GM19239 (cell line): ENCODE measurements around the gene LRRC4.

ENCODE experiments used
- DNase-seq: peaks from one replicate; pipeline ENCODE4 v3.0.0; 2011; ENCODE audit warnings: low spot score; ENCODE audit not compliant: insufficient read length
- FAIRE-seq: peaks from 2 replicates; lab custom pipeline; 2011; peaks lifted over from hg19 to GRCh38; lab: Jason Lieb, UNC

LRRC4 gene

DNA sequence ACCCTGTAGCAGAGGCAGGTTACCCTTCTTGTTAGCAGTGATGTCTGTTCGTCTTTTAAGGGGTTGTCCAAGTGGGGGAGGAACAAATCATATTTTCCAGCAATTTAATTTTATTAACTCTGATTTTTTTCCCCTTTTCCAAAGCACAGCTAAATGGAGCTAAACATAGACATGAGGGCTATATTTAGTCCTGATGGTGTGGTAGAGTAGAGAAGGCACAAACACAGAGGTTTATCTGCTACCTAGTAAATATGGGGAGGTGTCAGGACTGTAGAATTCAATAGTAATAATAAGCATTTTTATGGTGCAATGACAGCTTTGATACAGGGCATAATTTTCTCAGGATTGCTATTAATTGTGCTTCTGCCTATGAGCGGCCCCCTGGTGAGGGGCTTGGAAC is 22.5 kb downstream of the LRRC4 start:
- no peak for DNase-seq
- FAIRE-seq = no peak

DNA sequence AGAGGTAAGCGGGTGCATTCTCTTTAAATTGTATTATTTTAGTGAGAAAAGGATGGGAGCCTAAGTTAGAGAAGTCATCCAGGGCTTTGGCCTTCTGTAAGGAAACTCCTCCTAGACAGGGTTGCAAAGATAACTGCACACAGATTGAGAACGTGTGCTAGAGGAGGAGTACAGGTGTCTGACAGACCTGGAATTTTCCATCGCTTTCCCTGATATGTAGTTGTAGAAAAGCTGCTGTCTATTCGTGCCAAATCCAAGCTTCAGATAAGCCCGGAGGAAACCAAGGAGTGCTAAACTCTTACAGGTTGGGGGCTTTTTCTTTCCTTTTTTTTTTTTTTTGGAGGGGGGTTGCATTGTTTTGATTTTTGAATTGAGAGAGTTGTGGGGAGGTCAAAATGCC is 23.1 kb downstream of the LRRC4 start:
- no peak for FAIRE-seq
- DNase-seq = no peak

DNA sequence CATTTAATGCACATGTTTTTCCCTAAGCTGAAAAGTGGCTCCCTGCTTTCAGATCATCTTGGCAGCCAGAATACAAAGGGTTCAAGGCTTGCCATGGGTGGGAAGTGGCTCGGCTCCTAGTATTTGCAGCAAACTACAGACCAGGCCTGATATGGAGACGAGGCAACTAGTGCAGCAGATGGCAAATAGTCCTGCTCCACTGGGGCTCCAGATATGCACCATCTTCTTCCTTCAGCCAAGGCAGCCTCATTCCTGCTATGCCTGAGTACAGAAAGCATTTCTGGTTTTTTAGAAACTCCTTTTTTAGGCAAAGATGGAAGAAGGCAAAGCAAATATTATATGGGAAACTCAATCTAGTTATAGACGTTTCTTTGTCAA is 23.9 kb downstream of the LRRC4 start:
- DNase-seq = no peak
- FAIRE-seq = no peak

DNA sequence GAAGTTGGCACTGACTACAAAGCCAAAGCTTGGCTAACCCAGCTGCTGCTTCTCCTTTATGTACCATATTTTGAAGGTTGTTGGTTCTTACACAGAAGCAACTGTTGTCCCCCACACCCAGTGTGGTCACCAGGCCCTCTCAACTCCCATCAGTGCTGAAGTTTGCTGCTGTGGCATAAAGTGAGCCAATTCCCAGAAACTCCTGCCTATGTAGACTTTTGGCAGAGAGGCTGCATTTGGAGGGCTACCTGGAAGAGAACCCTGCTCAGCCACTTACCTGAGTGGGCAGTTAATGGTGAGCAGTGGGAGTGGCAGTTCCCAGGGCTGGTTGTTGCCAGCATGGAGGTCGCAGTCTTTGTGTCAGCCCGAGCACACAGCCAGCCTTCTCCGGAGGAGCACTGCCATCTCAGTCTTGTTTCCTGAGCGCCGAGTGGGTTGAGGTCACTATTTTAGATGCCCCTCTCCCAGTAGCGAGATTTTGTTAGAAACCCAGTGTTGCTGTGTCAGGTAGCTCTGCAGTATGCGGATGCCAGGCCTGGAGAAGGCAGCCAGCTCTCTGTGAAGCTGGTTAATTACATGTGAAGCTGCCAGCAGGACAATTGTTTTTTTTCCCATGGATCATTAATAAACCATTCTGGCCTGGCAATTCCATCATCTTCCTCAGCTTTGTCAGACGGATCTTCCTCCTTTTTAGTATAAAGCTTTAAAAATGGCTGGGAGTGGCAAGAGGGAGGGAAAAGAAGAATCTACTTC is 24.5 kb downstream of the LRRC4 start:
- DNase-seq (no peak), FAIRE-seq (no peak)

DNA sequence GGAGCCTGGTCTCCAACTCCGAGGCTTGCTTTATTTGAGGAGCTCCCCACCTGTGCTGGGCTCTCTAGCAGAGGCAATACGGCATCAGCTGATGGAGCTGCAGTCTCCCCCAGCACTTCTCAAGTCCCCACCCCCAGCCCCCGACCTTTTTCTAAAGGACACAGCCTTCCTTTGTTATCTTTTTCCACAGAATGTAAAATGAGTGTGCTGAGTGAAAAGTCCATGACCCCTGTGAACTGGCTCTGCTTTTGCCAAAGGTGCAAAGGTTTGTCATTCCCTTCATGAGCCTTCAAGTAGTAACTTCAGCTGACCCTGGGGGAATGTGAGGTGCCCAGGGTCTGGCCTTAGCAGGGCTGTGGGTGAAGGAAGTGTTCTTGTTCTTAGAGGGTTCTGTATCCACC is 25.5 kb downstream of the LRRC4 start:
- DNase-seq (no peak), FAIRE-seq (no peak)

DNA sequence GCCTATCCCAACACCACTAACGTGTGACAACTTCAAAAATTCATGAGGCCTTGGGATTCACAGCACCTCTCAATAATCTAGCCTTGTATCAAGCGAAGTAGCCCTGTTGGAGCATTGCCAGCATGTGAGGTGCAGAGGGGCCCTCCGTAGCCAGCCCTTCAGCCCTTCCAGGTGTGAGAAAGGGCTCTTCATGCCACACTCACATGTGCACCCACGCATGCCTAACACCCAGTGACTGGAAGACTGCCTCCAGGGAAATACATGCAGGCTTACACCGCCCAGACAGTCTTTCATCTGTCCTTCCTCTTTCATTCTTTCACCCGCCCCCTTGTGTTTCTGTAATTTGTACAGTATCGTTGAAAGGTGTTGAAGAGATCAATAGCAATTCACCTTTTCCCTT is 26.1 kb downstream of the LRRC4 start:
- DNase-seq (no peak), FAIRE-seq (no peak)

DNA sequence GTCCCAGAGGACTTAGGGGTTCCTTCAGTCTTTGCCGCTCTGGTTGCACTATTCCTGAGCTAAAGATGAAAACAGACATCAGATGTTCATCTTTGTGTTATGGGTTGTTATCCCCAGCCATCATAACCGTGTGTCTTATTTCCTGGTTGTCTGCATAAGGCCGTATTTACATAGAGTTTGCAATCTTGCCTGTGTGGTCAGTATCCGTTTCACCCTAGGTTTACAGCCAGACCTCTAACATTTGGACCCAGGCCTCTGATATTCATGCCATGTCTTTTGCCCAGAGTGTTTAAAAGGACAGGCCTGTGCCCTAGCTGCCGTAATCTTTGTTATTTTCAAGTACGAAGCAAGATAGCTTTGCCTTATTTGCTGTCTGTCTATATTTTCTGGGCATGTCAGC is 26.6 kb downstream of the LRRC4 start:
- no peak for FAIRE-seq
- DNase-seq = no peak

DNA sequence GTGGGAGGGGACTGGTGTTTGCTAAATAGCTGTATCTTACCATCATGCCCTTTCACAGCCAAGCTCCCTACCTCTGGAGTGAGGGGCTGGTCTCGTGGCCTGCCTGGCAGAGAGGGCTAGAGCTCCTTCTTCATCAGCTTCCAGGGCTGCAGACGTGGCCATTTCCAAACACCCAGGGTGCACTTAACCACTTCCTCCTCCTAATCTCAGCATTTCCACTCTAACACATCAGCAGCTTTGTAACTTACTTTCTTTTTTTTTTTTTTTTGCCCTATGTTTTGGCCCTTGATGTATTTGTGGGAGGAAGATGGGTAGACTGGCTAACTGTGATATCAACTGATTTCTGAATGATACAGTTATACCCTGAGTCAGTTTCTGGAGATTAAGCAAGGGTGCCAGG is 27.4 kb downstream of the LRRC4 start:
- FAIRE-seq (no peak), DNase-seq (no peak)

DNA sequence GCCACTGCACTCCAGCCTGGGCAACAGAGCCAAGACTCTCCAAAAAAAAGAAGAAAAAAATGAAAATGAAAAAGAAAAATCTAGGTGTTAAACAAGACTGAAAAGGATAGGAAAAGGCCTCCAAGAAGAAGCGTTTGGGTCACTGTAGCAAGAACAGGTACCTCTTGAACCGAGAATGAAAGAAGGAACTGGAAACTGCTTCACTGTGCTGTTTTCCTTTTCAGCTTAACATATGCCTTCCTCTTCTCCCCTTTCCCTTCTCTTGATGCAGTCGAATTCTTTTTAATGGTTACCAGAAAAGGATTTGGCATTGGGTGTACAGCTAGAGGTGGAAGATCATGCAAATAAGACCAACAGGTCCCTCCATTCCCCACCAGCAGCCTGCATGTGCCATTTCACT is 28.1 kb downstream of the LRRC4 start:
- peak; percentile 60 for FAIRE-seq
- peak; percentile 17 for DNase-seq

DNA sequence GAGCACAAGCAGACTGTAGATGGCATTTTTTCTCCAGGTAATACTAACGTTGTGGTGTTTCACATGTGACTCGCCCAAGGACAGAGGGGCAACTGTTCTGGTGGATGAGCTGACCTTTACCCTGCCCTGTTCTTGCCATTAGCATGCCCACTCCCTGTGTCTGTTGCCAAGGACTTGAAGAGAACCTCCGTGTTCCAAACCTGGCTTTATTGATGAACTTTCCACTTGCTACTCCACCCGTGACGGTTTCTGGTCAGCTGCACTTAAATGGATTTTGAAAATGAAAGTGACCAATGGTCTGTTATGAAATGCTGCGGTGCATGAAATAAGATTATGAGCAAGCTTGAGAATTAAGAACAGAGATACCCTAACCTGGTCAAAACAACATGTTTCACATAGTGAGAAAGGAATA is 30.4 kb downstream of the LRRC4 start:
- DNase-seq (peak; percentile 25), FAIRE-seq (peak; percentile 78)

DNA sequence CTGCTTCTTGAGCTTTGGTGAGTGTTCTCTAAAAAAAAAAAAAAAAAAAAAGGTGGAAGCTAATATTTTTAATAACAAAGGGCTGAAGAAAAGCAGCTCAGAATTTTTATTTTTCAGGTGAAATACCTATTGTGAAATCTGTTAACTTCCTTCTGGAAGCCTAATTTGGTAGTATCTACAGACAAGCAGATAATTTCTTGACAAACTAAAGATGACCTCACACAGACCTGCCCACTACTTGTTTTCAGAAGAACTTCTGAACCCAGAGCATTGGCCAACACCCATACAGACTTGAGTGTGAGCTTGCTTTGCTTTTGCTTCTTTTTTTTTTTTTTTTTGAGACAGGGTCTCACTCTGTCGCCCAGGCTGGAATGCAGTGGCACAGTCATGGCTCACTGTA is 31.2 kb downstream of the LRRC4 start:
- DNase-seq = no peak
- FAIRE-seq = no peak

DNA sequence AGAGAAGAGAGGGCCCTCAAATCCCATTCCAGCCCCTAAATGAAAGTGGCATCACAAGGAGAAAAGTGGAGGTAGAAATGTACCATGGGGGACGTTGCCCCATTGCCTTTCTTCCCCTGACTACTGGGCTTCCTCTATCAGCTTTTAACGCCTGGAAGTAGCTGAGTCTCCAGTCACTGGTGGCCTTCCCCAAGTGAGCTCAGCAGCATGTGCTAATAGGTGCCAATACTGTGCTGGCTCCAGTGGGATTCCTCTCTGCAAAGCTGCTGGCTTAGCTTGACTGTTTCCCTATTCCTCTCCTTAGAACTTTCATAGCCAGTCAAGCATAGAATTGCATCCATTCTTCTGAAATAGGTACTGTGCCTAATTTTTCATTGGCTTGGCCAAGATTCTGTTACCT is 32.6 kb downstream of the LRRC4 start:
- FAIRE-seq (no peak), DNase-seq (no peak)

DNA sequence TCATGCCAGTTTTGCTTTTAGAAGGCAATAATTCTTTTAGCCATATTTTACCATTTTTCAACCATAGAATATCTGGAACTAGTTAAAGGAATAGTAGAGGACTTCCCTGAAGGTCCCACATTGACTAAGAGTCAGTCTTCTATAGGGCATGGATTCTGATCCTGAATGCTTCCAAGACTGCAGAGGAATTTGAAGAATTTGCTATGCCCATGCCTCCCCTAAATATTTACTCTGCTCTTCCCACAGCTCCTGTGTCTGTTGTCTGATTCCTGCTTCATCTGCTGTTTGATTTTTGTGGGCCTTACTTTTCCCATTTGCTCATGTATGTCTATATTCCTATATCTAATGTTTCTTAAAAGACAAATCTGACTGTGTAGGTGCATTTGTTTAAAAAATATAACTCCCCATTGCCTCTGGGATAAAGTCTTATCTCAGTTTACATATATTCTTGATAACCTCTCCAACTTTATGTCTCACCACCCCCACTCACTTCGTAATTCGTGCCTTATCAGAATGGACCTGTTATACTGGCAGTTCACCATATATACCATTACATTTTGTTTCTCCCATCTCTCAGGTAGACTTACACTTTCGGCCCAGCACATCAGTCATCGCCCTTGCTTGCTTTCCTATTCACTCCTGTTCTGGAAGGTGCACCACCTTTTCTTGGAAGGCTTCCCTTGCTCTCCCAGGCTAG is 33.9 kb downstream of the LRRC4 start:
- FAIRE-seq (no peak), DNase-seq (no peak)

DNA sequence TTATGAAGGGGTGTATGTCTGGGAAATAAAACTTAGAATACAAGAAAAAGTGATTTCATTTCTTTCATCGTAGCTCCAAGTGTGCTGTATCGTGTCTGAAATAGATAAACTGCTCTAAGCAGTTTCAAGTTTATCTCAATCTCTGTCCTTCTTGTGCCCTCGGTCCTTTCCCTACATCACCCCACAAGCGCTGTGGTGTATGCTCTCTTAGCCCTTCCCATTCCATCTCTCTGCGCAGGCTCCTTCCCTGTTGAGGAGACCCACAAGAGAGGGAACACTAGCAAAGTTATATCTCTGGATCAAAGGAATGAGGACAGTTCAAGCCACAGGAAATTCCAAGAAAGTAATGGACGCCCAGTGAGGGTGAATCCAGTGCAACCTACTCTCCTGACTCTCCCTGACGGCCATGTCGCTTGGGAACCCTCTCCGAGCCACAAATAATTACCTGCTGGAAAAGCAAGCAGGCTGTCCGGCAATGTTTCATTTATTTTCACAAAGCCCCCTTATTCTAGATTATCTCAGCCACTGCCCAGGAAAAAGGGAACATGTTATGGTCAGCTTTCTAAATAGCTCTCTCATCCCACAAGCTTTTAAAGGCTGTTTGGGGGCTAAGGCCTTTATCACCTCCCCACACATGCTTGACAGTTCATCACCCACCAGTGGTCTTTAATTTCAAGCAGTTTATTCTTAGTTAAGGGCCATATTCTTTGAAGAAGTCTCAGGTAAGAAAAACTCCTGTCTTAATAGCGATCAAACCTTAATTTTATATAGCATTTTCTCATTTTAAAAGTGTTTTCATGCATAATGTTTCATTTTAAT is 34.8 kb downstream of the LRRC4 start:
- no peak for FAIRE-seq
- no peak for DNase-seq

DNA sequence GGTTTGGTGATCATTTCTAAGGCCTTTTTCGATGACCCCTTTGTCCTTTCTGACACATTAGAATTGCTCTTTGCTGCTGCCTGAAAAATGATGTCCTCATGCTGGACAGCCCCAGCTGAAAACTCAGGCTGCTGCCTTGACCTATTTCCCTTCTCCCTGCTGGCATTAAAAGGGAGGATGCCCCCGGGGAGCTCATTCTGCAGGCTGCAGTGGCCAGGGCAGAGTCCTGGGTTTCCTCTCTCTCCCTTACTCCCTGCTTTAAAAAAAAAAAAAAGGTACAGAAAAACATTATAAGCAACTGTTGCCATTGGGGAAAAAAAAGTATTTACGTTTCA is 35.4 kb downstream of the LRRC4 start:
- DNase-seq = no peak
- no peak for FAIRE-seq

DNA sequence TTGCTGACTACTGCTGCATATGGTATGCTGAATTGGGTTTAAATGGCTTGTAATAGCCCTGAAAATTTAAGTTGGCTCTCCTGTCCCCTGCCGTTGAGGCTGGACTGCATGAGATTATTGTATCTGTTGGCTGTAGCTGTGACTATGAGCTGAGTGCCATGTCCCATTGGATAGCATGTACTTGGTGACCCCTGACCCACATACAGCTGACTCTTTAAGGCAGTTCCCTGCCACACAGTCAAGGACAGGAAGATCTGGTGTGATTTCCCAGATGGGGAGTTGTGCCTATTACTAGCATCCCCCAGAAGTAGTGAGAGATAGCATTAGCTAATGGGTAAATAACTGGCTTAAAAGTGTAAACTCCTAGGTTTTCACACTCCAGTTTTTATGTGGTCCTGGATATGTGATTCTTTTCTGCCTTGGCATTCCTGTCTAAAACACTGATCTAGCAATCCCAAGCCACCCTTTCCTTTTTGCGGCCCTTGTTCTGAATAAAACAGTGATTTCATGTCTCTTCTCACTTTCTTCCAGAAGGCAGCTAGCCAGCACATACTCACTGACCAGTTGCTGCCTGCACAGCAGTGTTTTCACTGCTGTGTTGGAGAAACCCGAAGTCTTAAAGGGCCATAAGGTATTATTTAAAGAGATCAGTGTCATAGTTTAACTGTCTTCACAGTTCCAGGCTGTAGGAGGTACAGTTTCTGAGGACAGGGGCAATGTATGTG is 35.9 kb downstream of the LRRC4 start:
- DNase-seq (no peak), FAIRE-seq (no peak)

DNA sequence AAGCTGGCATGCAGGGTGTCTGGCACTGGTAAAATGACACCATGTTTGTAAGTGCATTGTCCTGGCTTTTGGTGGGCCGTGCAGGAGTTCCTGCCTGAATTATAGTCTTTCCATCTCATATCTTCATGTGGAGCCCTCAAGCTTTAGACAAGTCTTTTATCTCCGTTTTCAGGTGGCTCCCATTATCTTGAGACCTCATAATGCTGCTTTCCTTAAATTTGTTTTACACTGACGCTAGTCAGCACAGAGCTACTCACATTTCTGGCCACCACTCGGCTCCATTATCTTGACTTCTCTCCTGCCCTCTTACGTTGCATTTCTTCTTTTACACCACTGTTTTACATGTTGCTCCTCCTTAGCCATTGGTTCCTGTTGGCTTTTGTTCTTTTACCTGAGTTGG is 37.2 kb downstream of the LRRC4 start:
- FAIRE-seq (no peak), DNase-seq (no peak)

DNA sequence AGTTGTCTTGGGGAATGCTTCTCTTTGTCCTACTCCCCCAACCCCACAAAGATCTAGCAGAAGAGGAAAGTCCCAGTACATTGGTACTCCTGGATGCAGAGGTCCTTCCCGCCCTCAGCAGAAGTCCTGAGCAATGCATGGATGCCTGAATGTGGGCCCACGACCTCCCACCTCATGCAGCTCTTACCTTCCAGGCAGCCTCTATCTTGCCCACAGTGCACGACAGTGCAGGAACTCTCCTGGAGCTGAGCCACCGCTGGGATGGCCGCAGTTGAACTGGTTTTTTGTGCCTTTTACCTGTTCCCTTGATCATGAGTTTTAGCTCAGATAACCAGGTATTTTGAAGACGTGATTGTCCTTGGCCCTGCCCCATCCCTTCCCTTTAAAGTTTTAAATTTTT is 37.9 kb downstream of the LRRC4 start:
- DNase-seq (no peak), FAIRE-seq (no peak)

DNA sequence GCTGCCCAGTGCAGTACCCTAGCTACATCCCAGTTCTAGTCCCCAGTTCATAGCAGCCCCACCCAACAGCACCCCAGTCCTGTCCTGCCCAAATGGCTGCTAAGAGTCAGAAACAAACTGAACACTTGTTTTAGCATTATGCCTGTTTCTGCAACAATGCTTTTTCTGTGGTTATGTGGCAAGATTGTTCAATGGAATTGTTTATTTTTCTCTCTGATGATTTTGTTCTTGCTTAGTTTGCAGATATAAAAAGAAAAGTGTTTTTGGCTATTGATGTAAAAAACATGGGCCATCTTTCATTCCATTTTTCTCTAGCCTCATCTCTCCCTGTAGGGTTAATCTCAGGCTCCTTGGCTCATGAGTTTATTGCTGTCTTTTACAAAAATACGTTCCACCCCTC is 42.5 kb downstream of the LRRC4 start:
- DNase-seq (no peak), FAIRE-seq (no peak)

DNA sequence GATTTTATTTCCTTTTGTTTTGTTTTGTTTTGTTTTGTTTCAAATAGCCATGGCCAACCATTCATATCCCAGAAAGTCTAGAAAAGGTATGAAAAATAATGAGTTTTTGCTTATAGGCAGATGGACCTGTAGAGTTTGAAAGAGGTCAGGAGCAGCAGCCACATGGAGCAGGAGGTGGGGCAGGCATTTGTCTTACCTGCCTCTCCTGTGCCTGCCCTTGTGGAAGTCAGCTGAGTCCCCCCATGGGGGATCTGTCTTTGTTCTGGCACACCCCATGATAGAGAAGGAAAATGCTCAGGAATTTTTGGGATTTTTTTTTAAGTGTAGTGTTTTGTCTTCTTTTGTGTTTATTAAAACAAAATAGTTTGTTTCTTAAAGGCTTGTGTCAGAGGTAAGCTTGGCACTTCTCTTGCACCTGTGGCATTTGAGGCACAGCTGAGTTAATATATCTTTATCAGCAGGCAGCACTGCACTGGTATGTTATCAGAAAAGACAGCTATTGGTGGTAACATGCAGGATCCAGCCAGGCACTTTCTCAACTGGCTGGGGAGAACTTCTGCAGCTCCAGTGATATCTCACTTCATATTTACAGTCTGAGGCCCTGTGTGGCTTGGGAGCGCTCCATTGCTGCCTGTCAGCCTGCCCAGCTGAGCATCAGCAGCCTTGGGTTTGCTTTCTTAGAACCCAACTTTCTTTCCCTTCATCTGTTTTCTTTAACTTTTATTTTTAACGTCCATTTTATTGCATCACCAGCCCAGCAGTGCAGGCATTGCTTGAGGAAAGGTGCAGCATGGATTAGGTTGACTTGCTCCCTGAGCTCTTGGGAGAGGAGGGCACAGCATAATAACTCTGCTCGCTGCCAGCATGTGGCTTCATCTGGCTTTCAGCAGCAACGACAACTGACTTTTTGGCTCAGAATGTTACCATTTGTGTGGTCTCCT is 44.4 kb downstream of the LRRC4 start:
- no peak for FAIRE-seq

More for the DNA sequence above, 44.4 kb downstream of the LRRC4 start:
- no peak for DNase-seq
